Measurements from ENCODE around the gene CYB5R2. TPM values are rescaled to one million over a fixed set of nuclear protein-coding genes. Genes with fewer than 3 reads are reported as not detected.

The CYB5R2 gene
- total RNA-seq, 1 donor from 2014 or later: 17.7 TPM

GRCh38 chr11:7694235-7694634, 20.9 kb upstream of the CYB5R2 start:
- Histone ChIP-seq H3K4me1 (no peaks in the 10 kb centered on the region), H3K27ac (no peak overlapping the region), H3K4me3 (no peak overlapping the region), H3K27me3 (no peaks in the 10 kb centered on the region), H3K36me3 (no peaks in the 10 kb centered on the region), H3K9me3 (no peaks in the 10 kb centered on the region)
- intact Hi-C loops (cut with DNase I): no loop called here
- TF ChIP-seq CTCF (IDR thresholded peaks at IDR 0.05) (no peak), POLR2AphosphoS5 (IDR thresholded peaks at IDR 0.05; ENCODE audit: insufficient read depth in 1 of 2, low read depth in 1 of 2) (no peak), POLR2A (IDR thresholded peaks at IDR 0.05) (no peak)
- no peak for DNase-seq (ENCODE audit: extremely low spot score in 2 of 2)

GRCh38 chr11:7692426-7692825, 19.1 kb upstream of the CYB5R2 start:
- Histone ChIP-seq H3K4me1 (no peaks in the 10 kb centered on the region), H3K9me3 (no peaks in the 10 kb centered on the region), H3K4me3 (no peak overlapping the region), H3K27ac (no peak overlapping the region), H3K27me3 (no peaks in the 10 kb centered on the region), H3K36me3 (no peaks in the 10 kb centered on the region)
- TF ChIP-seq POLR2A (IDR thresholded peaks at IDR 0.05) (no peak), CTCF (IDR thresholded peaks at IDR 0.05) (no peak), POLR2AphosphoS5 (IDR thresholded peaks at IDR 0.05; ENCODE audit: insufficient read depth in 1 of 2, low read depth in 1 of 2) (no peak)
- no peak for DNase-seq (ENCODE audit: extremely low spot score in 2 of 2)
- intact Hi-C loops (cut with DNase I): no loop called here

GRCh38 chr11:7691759-7692350, 18.6 kb upstream of the CYB5R2 start:
- no peak overlapping the region for H3K4me3 ChIP-seq
- H3K4me1 ChIP-seq: no peaks in the 10 kb centered on the region
- no peak overlapping the region for H3K27ac ChIP-seq
- TF ChIP-seq POLR2A (IDR thresholded peaks at IDR 0.05) (no peak), POLR2AphosphoS5 (IDR thresholded peaks at IDR 0.05; ENCODE audit: insufficient read depth in 1 of 2, low read depth in 1 of 2) (no peak), CTCF (IDR thresholded peaks at IDR 0.05) (no peak)
- no peaks in the 10 kb centered on the region for H3K9me3 ChIP-seq
- no peaks in the 10 kb centered on the region for H3K36me3 ChIP-seq
- no peaks in the 10 kb centered on the region for H3K27me3 ChIP-seq
- intact Hi-C loops (cut with DNase I): no loop called here
- no peak for DNase-seq (ENCODE audit: extremely low spot score in 2 of 2)

- Histone ChIP-seq H3K27ac (no peak overlapping the region), H3K4me1 (no peaks in the 10 kb centered on the region), H3K27me3 (no peaks in the 10 kb centered on the region), H3K9me3 (no peaks in the 10 kb centered on the region), H3K36me3 (no peaks in the 10 kb centered on the region), H3K4me3 (no peak overlapping the region)
- no peak for TF ChIP-seq POLR2AphosphoS5 (IDR thresholded peaks at IDR 0.05; ENCODE audit: insufficient read depth in 1 of 2, low read depth in 1 of 2)
- TF ChIP-seq POLR2A (IDR thresholded peaks at IDR 0.05): no peak
- TF ChIP-seq CTCF (IDR thresholded peaks at IDR 0.05): no peak
- intact Hi-C loops (cut with DNase I): no loop called here
- no peak for DNase-seq (ENCODE audit: extremely low spot score in 2 of 2)
These were observed 17.3 kb upstream of the CYB5R2 start for GRCh38 chr11:7690648-7691047.

- H3K36me3 ChIP-seq: no peaks in the 10 kb centered on the region
- TF ChIP-seq CTCF (IDR thresholded peaks at IDR 0.05): no peak
- TF ChIP-seq POLR2A (IDR thresholded peaks at IDR 0.05): no peak
- no peak for TF ChIP-seq POLR2AphosphoS5 (IDR thresholded peaks at IDR 0.05; ENCODE audit: insufficient read depth in 1 of 2, low read depth in 1 of 2)
- no peaks in the 10 kb centered on the region for H3K9me3 ChIP-seq
- H3K27me3 ChIP-seq: no peaks in the 10 kb centered on the region
- H3K4me1 ChIP-seq: no peaks in the 10 kb centered on the region
- H3K4me3 ChIP-seq: no peak overlapping the region
- intact Hi-C loops (cut with DNase I): no loop called here
- H3K27ac ChIP-seq: no peak overlapping the region
- no peak for DNase-seq (ENCODE audit: extremely low spot score in 2 of 2)
These were observed 15.9 kb upstream of the CYB5R2 start for GRCh38 chr11:7689239-7689638.

Measured in vagina (tissue), 2 donors.